Stimulated activated CD8-positive, alpha-beta memory T cell treated with anti-CD3 and anti-CD28 coated beads, Interleukin-15, amount 100 ng/mL, for 48 hours (primary cell): ENCODE results near the gene PTGER4.
"Not testable (repeated sequence)": the region's sequence is repeated elsewhere in the genome, so short reads cannot be mapped to it uniquely, and the experiment has no call there.

Experiments used
- DNase-seq, 2 donors: peaks; one replicate each; pipeline ENCODE4 v3.0.0-alpha.2; 2020; ENCODE audit warnings: low read depth in 2 of 2

The PTGER4 gene

DNA sequence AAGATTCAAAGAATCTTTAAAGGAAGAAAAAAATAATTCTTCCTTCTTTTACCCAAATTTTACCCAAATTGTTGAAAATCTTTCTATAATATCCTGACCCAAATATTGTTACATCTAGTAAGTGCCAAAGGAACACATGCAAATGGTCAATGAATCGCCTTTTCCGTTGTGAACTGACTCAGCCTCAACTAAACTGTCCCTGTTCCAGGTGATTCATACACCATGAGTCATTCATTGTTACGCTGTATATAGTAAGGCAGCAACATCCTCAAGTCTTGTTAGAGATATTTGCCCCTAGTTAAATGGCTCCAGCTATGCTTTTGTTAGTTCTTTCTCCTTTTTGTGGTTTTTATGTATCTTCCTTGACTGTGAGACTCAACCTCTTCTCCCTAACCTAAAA lies 9.7 kb downstream of the PTGER4 start:
- peak in 1 of 2 donors; percentile 49 for DNase-seq

DNA sequence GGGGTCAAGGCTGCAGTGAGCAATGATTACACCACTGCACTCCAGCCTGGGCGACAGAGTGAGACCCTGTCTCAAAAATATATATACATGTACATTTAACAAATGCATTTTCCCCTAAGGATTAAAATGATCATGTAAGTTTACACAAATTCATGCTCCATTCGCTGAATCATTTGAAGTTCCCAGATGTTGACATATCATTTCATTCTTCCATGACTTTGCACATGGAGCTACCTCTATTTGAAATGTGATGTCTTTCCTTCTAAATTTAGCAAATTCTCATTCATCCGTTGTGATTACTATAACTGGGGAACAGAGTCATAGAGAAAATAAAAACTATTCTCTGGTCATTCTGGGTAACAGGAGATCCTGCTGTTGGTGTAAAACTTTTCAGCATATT lies 10.6 kb downstream of the PTGER4 start:
- DNase-seq: no peak

DNA sequence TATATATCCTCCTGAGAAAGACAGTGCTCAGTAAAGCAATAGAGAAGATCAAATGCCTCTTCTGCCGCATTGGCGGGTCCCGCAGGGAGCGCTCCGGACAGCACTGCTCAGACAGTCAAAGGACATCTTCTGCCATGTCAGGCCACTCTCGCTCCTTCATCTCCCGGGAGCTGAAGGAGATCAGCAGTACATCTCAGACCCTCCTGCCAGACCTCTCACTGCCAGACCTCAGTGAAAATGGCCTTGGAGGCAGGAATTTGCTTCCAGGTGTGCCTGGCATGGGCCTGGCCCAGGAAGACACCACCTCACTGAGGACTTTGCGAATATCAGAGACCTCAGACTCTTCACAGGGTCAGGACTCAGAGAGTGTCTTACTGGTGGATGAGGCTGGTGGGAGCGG lies 12.2 kb downstream of the PTGER4 start:
- DNase-seq: no peak

- DNase-seq: no peak
Observed at GRCh38 chr5:40694433-40694832, 14.7 kb downstream of the PTGER4 start.

GRCh38 chr5:40700116-40700782 lies 20.5 kb downstream of the PTGER4 start:
- DNase-seq: no peak

DNA sequence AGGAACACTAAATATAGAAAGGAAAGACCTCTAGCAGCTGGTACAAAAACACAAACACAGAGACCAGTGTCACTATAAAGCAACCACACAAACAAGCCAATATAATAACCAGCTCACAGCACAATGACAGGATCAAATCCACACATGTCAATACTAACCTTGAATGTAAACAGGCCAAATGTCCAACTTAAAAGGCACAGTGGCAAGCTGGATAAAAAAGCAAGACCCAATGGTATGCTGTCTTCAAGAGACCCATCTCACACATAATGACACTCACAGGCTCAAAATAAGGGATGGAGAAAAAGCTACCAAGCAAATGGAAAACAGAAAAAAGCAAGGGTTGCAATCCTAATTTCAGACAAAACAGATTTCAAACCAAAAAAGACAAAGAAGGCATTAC lies 22.3 kb downstream of the PTGER4 start:
- DNase-seq: not testable (repeated sequence)

DNA sequence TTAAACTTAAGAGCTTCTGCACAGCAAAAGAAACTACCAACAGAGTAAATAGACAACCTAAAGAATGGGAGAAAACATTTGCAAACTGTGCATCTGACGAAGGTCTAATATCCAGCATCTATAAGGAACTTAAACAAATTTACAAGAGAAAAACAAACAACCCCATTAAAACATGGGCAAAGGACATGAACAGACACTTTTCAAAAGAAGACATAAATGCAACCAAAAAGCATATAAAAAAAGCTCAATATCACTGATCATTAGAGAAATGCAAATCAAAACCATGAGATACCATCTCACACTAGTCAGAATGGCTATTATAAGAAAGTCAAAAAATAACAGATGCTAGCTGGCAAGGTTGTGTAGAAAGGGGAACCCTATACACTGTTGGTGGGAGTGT lies 25.8 kb downstream of the PTGER4 start:
- not testable (repeated sequence) for DNase-seq

- DNase-seq: not testable (repeated sequence)
Observed at GRCh38 chr5:40710575-40710974, 30.9 kb downstream of the PTGER4 start.

DNA sequence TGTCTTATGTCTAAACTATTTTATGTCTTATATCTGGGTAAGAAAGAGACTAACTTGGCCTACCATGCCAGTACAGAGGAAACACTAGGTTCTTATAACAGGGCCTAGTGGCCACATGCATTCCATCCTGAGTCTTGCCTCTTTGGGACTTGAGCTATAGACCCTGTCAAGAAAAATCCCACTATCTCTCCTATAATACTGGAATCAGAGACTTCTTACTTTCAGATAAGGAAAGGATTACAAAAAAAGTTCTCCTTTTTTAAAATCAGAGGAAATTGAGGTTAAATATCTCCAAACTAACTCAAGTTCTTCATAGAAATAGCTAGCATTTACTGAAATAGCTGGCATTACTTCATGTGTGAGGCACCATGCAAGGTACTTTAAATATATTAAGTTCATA lies 34.3 kb downstream of the PTGER4 start:
- DNase-seq: no peak

DNA sequence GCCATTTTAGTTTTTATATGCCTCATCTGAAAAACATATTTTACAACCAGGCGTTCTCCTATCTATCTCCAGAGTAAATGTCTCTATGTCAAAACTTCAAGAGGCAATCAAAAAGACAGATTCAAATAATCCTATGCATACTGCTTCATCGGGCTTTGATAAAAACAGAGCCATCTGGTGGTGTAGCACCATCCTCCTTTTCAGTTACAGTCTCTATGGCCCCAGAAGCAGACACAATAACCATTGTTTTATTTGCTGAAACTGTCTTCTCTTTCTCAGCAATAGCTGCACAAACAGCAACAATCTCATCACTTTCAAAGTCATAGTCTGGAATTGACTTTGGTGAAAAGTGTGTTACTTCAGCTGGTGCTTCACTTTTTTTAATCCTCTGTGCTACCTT lies 36.3 kb downstream of the PTGER4 start:
- no peak for DNase-seq

DNA sequence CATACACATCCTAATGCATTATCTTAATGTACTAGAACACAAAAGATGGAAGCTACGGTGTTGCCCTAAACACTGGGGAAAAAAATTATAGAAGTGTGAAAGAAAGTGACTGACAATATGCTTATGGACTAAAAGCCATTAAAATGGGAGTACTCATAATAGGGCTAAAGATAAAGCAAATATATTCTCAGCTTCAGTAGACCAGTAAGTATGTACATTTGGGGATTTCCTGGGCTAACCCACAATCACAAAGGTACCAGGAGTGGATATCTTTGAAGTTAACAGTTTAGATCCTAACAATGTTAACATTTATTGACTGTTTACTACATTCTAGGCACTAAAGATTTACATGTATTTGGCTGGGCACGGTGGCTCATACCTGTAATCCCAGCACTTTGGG lies 36.9 kb downstream of the PTGER4 start:
- DNase-seq: no peak

GRCh38 chr5:40717281-40717680 lies 37.6 kb downstream of the PTGER4 start:
- DNase-seq: no peak

DNA sequence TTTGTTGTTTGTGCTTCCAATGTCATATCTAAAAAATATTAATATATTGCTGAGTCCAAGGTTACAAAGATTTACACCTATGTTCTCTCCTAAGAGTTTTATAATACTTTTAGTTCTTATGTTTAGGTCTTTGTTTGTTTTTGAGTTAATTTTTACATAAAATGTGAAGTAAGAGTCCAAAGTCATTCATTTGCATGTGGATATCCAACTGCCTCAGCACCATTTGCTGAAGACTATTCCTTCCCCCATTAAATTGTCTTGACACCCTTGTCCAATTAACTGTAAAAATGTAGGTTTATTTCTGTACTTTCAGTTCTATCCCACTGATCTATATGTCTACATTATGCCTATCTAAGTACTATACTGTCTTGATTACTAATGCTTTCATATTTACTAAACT lies 40.4 kb downstream of the PTGER4 start:
- DNase-seq: no peak

GRCh38 chr5:40722497-40722911 lies 42.8 kb downstream of the PTGER4 start:
- DNase-seq: not testable (repeated sequence)

GRCh38 chr5:40733434-40733833 lies 53.7 kb downstream of the PTGER4 start:
- DNase-seq: no peak

- DNase-seq: no peak
Observed at GRCh38 chr5:40733879-40734563, 54.3 kb downstream of the PTGER4 start.

- DNase-seq: no peak
Observed at GRCh38 chr5:40734986-40735385, 55.3 kb downstream of the PTGER4 start.

DNA sequence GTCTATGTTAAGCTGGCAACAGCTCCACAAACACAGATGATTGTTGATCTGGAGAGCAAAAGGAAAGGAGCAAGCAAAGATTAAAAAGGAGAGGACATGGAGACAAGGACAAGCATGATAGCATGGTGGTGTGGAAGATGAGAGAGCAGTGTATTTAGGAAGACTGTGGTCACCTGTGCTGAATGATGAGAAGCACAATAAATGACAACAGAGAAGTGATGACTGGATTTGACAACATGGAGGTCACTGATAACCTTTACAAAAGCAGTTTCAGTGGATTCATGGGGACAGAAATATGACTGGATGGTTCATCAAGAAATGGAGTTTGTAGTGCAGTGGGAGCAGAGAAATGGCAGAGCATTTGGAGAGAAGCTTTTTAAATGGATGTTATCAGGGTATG lies 55.9 kb downstream of the PTGER4 start:
- DNase-seq: no peak

- DNase-seq: no peak
Observed at GRCh38 chr5:40736103-40736875, 56.6 kb downstream of the PTGER4 start.

- DNase-seq: no peak
Observed at GRCh38 chr5:40738502-40738901, 58.8 kb downstream of the PTGER4 start.
